ENCODE measurements around the gene SSR4. TPM values are rescaled to one million over a fixed set of nuclear protein-coding genes. Genes with fewer than 3 reads are reported as not detected.

SSR4 gene
- total RNA-seq: 81.6 and 172 TPM in 2 replicates

DNA sequence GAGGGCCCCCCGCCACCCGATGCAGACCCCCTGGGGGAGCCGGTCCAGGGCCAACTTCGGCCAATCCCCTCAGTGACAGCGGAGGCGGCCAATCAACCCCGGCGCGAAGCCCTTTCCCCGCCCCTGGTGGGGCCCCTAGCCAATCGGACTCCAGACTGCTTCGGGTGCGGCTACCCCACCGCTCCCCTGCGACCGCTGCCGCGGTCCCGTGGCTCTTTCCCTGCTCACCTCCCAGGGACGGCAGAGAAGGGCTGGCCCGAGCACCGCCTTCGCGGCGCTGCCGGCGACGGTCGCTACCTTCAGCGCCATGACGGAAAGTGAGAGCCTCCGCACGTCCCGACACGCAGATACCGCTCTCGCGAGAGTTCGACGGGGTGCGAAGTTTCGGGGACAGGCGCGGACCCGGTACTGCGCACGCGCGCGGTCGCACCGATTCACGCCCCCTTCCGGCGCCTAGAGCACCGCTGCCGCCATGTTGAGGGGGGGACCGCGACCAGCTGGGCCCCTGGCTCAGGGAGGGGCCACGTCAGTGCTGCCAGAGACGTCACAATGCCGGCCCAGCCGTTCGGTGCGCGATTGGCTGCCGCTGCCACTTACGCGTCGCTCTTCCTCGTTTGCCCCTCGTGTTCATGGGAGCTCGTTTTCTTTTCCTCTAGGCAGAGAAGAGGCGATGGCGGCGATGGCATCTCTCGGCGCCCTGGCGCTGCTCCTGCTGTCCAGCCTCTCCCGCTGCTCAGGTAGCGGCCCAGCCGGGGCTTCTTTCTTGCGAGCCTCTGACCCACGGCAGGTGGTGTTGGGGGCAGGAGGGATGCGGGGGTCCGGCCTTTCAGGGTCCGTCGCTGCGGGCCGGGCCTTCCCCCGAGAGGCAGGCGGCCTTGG lies at the start of gene SSR4, which contains the start of gene IDH3G:
SSR4 (plus strand) TSS at position 651 of the 879 bp plus-strand sequence; CDS start at position 671, 20 bp downstream.
IDH3G (minus strand) TSS at position 358 of the 879 bp plus-strand sequence; CDS start at position 309, 49 bp downstream.

GRCh38 chrX:153763989-153764755 lies 30.3 kb upstream of the SSR4 start, which contains the start of gene PLXNB3:
TSS of gene PLXNB3 (plus strand) at chrX:153764249. CDS start at chrX:153765536, 1,287 bp downstream.

DNA sequence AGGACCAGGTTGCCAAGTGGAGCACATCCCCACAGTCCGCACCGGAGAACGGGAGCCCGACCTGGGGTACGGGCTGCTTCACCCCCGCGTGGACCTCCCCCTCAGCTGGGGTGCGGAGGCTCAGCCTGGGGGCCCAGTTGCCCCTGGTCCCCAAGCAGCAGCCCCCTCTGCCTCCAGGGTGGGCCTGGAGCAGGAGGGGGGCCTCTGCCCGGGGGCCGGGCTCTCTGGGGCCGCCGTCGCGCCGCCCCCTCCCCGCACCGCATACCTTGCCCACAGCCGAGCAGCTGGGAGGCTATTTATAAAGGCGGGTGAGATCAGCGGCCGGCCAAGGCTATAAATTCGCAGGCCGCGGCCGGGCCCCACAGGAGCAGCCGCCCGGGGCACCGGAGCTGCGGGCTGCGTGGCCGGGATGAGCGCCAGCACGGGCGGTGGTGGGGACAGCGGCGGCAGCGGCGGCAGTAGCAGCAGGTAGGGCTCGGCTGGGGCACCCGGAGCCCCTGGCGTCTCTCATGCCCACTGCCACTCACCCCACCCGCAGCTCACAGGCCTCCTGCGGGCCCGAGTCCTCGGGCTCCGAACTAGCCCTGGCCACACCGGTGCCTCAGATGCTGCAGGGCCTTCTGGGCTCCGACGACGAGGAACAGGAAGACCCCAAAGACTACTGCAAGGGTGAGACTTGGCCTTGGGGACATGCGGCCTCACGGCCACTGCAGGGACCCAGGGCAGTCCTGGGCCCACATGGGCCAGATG lies 13.6 kb upstream of the SSR4 start, which contains the start of gene SRPK3:
SRPK3 (plus strand) TSS at position 364 of the 750 bp plus-strand sequence; CDS start at position 410, 46 bp downstream.

DNA sequence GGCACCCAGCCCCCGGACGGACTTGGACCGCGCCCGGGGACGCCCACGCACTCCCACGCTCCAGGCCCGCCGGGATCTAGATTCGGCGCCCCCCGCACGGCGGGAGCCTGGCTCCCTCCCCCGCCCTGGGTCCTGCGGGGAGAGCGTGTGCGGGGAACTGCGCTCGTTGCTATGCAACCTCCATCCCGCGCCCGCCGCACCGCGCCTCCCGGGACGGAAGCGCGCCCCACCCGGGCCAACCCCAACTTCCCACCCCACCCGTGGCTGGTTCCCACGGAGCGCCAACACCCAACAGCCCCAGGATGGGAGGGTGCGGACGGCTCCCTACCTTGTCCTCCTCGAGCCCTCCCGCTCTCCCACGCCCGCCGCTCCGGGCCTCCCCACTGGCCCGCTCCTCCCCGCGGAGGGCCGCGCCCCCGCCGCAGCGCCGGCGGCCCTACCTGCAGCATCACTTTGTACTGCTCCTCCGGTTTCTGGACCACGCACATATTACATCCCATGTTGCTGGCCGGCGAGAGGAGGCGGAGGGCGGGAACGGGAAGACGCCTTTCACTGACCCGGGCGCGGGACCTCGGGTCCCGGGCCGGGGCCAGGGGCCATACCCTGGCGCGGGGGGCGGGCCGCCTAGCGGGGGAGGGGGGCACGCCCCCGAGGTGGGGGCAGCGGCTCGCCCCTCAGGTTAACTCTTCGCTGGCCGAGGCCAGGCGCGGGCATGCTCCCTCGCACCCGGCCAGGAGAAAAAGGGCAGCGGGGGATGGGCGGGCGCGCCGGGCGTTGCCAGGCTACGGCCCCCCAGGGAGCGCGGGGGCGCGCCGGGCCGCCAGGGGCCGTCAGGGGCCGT lies 35.6 kb downstream of the SSR4 start, which contains the start of gene PDZD4:
PDZD4 (minus strand) TSS at position 746 of the 841 bp plus-strand sequence; CDS start at position 500, 246 bp downstream.

Other genes starting within 250 kb of the SSR4 start
- 42.6 and 43.9 TPM in 2 replicates for gene CCNQ, start 195.5 kb upstream of the SSR4 start, total RNA-seq
- 0.15 and 0.32 TPM in 2 replicates for gene DUSP9, start 147.5 kb upstream of the SSR4 start, total RNA-seq
- not detected in 2 replicates for gene PNCK, start 120.9 kb upstream of the SSR4 start, total RNA-seq
- gene SLC6A8, start 106.7 kb upstream of the SSR4 start, total RNA-seq: 3.0 and 6.2 TPM in 2 replicates
- gene BCAP31, start 70.3 kb upstream of the SSR4 start, total RNA-seq: 331 and 335 TPM in 2 replicates
- gene ABCD1, start 69.8 kb upstream of the SSR4 start, total RNA-seq: 10.7 and 10.9 TPM in 2 replicates
- 0.91 and 1.3 TPM in 2 replicates for gene PLXNB3, start 30.4 kb upstream of the SSR4 start, total RNA-seq
- 0.32 TPM in 1 of 2 replicates, not detected in the other for gene SRPK3, start 13.6 kb upstream of the SSR4 start, total RNA-seq
- 41.9 and 43.8 TPM in 2 replicates for gene IDH3G, start 293 bp upstream of the SSR4 start, total RNA-seq
- 0.32 TPM in 1 of 2 replicates, not detected in the other for gene PDZD4, start 35.9 kb downstream of the SSR4 start, total RNA-seq
- not detected in 2 replicates for gene L1CAM, start 91.5 kb downstream of the SSR4 start, total RNA-seq
- gene AVPR2, start 110.0 kb downstream of the SSR4 start, total RNA-seq: 0.46 TPM in 1 of 2 replicates, not detected in the other
- 72.1 and 92.9 TPM in 2 replicates for gene ARHGAP4, start 131.6 kb downstream of the SSR4 start, total RNA-seq
- gene NAA10, start 140.4 kb downstream of the SSR4 start, total RNA-seq: 89.0 and 130 TPM in 2 replicates
- gene RENBP, start 150.0 kb downstream of the SSR4 start, total RNA-seq: 1.9 and 7.9 TPM in 2 replicates
- 12.2 and 14.9 TPM in 2 replicates for gene HCFC1, start 177.2 kb downstream of the SSR4 start, total RNA-seq
- gene TMEM187, start 178.1 kb downstream of the SSR4 start, total RNA-seq: 5.0 and 5.2 TPM in 2 replicates
- 43.9 and 61.7 TPM in 2 replicates for gene IRAK1, start 225.2 kb downstream of the SSR4 start, total RNA-seq

Data from epithelial cell of umbilical artery (primary cell).